ENCODE data around the gene GRB10.
"Not testable (repeated sequence)": the region's sequence is repeated elsewhere in the genome, so short reads cannot be mapped to it uniquely, and the experiment has no call there.

GRB10 gene

DNA sequence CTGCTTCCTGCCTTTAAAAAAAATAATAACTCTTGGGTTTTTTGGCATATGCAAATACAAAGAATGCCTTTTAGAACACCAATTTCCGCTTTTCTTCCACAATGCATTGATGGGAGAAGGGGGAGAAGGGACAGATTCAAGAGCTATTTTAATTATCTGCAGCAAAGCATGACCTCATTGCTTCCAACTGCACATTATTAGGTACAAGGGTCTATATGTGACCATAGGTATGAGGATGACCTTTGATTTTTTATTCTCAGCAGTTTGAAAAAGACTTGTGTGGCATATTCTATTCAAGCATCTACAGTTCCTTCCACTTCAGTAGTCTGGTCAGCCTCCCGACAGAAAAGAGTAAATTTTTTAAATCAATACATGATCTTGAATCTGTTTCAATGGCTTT, 39.7 kb downstream of the GRB10 start:
- no peak for DNase-seq (ENCODE audit: low spot score)

DNA sequence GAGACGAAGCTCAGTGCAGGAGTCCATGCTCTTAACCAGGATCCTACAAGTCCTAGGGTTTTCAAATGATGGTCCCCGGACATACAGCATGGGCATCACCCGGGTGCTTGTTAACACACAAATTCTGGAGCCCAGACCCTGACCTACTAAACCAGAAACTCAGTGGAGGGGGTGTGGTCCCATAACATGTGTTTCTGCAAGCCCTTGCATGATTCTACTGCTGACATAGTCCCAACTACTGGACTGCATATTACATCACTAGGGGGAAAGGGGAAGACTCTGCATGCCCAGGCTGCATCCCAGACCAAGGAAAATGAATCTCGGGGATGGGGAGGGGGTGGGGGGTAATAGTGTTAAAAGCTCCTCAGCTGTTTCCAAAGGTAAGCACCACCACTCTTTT, 40.3 kb downstream of the GRB10 start:
- DNase-seq (ENCODE audit: low spot score), result no peak

DNA sequence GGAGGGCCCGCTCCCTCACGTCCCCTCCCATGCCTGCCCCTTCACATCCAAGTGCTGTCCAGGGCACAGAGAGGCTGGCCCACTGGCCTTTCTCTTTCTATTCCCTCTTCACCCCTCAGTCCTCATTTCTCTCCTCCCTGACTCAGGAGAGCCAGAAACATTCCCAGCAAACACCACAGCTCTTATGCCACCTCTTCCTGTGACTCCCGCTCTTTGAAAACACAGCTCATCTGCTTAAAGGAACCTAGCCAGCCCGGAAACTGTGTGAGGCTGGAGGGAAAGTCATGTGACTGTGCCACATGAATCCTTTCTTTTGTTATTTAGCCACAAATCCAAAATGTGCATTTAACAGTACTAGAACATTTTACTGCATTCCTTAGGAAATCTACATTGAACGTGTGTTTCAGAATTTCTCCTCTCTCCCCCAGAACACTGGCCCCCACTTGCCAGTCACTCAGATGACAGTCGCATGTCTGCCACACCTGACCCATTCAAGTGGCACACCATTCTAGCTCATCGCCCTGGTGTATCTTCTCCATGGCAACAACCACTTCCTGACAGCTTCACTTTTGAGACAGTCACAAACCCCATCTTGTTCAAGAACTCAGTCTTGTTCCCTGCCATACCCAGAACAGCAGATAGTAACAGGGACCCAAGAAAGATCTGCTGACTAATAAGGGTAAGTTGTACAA, 42.8 kb downstream of the GRB10 start:
- DNase-seq (ENCODE audit: low spot score), result no peak

DNA sequence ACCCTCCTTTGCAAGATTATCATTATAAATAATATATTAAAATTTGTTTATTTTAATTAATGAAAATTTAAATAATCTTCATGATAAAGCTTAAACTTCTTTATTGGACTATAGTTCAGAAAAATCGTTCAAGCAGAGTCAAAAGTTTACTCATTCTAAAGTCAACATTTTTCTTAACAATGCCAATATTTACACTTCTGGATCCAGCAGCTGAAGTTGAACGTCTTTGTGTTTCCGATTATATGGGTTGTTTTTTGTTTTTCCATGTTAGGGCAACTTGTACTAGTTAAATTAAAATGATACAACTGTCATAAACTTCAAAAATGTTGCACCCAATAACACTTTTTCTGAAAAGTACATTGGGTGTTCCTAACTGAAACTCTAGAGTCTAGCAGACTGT, 43.8 kb downstream of the GRB10 start:
- DNase-seq (ENCODE audit: low spot score), result no peak

DNA sequence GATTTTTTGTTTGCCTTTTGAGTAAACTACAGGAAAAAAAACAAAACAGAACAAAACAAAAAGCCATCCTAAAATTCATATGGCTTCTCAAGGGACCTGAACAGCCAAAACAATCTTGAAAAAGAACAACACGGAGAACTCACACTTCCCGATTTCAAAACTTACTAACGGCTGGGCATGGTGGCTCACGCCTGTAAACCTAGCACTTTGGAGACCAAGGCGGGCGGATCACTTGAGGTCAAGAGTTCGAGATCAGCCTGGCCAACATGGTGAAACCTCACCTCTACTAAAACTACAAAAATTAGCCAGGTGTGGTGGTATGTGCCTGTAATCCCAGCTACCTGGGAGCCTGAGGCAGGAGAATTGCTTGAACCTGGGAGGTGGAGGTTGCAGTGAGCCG, 46.9 kb downstream of the GRB10 start:
- not testable (repeated sequence) for DNase-seq (ENCODE audit: low spot score)

DNA sequence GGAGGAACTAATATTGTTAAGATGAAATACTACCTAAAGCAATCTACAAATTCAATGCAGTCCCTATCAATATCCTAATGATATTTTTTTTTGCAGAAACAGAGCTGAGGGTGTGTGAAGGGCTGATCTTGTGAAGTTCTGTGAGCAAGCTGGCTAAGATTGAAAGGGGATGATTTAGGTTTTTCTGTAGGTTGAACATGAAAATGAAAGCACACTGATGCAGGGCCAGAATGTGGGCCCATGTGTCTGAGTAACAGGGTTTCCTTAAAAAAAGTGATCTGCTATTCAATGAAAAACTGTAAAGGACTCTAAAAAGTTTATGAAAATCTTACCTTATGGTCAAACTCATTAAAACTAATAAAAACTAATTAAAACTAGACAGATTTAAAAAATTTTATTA, 47.4 kb downstream of the GRB10 start:
- DNase-seq (ENCODE audit: low spot score), result no peak

DNA sequence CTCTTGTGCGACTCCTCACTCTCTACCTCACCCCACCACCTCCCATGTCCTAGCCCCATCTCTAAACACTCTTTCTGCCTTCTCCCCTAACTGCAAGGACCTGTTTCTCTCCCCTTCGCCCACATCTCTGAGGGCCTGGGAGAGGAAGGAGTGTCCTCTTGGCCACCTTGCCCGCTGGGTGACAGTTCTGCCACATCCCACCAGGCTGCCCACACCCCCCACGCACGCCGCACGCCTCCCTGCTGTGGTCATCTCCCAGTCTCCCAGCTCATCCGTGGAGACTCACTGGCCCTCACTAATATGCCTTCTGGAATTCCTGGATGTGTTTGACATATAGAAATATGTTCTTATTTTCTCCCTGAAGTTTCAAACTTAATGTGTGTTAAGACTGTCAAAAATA, 48.5 kb downstream of the GRB10 start:
- no peak for DNase-seq (ENCODE audit: low spot score)

DNA sequence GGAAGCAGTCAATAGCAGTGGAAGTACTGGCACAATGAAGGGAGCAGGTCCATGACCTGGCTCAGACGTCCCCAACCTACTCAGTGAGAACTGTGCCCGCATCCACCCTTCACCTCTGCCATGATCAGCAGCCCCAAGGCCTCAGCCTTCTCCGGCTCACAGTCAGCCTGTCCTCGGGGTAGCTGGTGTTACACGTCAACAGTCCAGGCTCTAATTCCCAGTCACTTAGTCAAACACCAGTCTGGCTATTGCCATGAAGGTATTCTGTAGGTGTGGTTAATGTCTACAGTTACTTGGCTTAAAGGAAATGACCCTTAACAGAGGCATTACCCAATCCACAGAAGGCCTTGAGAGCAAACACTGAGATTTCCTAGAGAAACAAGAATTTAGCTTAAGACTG, 49.1 kb downstream of the GRB10 start:
- DNase-seq (ENCODE audit: low spot score), result no peak

DNA sequence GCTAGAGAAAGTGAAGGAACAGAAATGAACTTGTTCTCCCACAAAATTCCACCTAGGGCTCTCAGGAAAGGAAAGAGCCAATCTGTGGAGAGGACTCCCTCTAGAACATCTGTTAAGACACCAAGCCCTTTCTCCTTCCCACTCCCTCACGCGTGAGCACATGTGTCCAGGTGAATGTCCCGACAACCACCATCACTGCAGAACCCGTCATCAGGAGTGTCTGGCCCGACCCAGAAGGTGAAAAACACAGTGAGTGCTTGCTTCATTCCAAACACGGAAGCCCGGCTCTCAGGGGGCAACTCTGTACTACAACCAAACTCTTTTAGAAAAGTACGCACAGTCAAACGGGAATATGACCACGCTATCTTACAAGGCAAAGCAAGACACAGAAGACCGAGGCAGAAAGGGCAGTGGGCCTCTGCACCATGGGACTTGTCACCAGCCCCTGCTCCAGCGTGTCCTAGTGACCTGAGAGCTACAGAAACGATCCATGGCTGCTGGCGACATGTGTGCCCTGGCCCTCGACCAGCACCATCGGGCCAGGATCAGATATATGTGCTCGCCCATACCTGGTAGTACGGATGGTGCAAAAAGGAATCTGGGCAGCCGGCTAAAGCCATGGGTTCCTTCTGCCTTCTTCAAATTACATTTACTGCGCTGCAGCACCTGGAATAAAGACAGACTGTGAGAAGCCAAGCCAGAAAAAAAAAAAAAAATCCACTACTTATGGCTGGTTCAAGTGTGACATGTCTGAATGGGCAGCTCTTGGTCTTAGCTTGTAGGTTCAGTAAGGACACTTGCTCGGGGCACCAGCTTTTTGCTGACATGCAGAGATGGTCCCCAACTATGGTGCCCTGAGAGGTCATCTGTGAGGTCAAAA, 50.8 kb downstream of the GRB10 start:
- no peak for DNase-seq (ENCODE audit: low spot score)

DNA sequence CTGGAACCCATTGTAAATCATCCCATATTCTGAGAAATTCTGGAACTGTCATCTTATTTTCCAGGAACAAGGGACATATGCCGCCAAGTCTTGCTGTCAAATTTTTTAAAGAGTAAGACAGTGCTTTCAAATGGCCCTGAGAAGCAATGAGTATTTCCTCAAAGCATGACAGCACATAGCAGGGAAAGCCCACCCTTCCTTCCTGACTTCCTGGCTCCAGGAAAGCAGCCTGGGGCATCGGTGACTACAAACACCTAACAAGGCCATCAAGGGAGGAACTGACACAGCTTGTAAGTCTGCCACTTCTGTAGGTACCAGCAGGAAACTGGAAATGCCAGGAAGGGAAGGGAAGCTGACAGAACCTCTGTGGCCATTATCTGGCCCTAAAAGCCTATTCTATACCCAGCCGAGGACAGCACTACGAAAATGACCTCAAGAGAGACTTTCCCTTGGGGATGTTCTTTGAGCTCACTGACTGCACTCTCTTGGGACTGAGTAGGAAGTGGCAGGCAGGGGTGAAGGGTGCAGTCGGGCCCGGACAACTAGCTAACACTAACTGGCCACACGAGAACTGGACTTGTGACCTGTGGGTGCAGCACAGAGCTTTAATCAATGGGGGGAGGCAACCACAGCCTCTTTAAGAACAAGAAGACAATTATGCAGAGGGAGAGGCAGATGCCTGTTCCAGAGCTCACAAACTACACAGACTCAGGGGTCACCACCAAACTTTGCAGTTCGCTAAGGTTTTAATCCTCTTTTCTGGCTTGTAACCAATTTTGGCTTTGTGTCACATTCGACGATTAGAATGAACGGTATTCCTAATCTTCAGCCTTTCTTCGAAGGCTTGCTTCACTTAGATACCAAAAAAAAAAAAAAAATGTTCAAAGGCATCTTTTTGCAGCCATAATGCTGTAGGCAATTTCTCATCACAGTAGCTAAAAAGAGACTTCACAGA, 52.0 kb downstream of the GRB10 start:
- no peak for DNase-seq (ENCODE audit: low spot score)

DNA sequence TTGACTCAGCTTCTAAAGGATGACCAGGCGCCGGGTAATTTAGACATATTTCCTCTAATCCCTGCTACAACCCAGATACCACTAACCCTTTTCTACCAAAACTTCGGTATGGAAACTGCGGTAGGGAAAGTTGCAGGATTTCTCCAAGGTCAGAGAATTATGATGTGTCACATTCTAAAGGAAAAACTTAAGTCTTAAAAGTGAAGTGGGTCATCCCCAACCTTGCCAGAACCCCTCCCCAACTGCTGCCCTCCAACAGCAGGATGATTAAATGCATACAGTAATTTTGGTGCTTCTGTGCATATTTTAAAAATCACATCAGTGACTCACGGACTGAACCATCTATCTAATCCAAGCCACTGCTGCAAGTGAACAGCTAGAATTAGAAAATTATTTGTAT, 52.7 kb downstream of the GRB10 start:
- no peak for DNase-seq (ENCODE audit: low spot score)

DNA sequence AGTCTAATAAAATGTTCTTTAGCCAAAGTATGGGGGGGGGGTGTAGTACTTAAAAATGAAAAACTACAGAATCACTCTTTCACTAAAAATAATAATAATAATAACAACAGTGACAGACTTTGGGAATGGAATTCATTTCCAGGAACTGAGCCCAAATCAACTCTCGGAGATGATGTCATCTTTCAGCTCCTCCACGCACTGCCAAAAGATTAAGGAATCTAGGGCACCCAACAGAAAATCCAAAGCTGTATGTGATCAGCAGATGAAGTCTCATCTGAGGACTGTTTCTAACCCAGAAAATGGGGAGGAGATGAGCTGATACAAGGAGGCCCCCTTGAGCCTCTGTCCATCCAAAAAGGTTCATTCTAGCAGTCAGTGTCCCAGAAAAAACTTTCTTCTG, 54.5 kb downstream of the GRB10 start:
- no peak for DNase-seq (ENCODE audit: low spot score)

DNA sequence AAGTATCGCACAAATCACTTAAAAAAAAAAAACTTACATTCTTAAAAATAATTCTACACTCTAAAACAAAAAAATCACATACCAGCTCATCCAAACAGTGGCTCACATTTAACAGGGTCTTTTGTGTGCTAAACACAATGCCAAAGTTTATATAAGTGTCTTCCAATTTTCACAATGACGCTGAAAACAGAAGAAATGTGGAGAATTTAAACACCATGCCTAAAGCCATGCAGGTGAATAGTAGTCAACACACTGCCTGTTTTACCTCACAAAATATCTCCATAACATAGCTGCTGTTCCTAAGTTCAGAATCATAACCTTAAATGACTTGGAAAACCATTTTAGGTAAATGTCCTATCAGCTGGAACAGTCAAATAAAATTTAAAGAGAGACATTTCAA, 55.0 kb downstream of the GRB10 start:
- DNase-seq (ENCODE audit: low spot score), result no peak

DNA sequence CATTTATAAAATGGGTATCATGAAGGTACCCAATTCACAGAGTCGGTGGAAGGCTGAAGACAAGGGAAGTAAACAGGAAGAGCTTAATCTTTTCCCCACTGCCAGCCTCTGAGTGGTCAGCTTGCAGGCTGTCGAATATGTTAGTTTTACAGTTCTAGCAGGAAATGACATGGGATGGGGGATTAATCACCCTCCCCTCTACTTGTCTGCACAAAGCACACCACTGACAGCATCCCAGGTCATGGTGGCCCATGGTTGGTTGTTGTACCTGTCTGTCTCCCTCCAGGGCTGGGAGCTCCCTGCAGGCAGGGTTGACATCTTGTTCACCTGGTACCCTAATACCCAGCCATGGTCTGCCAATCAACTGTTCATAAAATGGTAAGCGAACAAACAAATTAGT, 55.6 kb downstream of the GRB10 start:
- no peak for DNase-seq (ENCODE audit: low spot score)

DNA sequence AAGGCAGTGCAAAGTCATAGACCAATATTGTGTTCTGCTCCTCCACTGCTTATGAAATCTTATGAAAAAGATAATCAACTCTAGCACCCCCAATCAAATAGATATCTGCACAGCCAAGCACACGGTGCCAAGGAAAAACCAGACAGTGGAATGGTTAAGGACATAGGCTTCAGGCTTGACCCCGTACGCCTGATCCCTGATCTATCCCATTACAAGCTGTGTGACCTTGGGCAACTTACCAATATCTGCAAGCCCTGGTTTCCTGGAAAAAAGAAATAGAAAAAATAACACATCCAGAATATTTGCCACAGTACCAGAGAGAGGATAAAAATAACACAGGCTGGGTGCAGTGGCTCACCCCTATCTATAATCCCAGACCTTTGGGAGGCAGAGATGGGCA, 56.9 kb downstream of the GRB10 start:
- DNase-seq (ENCODE audit: low spot score), result no peak

DNA sequence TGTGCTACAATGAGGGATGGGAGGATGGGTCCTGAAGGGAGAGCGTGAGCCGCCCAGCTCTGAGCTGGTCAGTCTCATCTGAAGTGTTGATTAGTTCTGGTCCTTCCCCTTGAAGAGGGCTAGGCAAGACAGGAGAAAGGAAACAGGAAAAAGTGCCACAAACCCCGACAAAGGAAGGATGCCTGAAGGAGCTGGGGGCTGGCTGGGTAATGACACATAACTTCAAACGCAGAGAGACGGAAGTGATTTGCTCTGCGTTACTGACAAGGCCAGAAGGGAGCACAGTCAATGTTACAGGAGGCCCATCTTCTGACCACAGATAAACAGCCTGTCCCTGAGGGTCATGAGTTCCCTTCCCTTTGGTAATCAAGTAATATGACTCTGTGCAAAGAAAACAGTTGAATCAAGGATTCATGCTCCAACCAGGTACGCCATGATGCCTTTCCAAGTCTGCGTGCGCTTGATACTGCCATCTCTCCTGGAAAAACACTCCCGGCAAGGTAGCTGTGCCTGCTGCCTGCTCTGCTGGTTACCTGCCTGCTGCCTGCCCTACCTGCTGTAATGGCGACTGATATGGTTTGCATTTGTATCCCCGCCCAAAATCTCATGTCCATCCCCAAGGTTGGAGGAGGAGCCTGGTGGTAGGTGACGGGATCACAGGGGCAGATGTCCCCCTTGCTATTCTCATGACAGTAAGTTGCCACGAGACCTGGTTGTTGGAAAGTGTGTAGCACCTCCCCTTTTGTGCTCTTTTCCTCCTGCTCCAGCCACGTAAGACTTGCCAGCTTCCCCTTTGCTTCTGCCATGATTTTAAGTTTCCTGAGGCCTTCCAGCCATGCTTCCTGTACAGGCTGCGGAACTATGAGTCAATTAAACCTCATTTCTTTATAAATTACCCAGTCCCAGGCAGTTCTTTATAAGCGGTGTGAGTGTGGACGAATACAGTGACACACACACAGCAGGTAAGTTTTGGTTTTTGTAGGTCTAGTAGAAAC, 57.9 kb downstream of the GRB10 start:
- DNase-seq (ENCODE audit: low spot score), result no peak

DNA sequence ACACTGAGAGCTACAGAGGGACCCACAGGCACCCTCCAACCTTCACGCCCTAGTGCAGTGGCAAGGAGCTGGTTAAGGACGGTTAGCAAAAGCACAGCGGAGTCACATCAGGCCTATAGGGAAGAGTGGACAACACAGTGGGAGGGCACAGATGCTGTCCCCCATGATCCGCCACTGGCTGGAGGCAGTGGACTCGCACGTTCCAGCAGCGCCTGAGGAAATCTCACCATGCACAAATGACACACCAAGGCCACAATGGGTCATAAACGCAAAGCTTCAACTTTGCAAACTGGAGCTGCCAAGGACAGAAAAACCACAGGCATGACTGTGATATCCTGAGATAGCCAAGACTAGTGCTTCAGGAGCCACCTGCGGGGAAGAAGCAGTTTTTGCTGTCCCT, 58.8 kb downstream of the GRB10 start:
- no peak for DNase-seq (ENCODE audit: low spot score)

DNA sequence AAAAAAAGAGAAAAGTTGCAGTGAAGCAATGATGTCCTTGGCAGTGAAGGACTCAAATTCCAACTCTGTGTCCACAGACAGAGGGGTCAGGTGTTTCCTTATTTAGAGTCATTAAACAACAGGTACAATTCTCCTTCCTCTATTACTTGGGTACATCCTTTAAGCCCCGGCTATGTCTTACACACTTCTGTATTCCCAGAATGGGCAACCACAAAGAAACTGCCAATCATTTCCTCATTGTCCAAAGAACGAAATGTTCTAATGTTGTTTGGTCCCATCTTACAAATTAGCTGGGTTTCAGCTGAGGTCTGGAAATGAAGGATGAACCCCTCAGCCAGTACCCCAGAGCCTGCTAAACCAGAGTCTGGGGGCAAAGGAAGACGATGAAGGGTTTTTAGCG, 59.5 kb downstream of the GRB10 start:
- no peak for DNase-seq (ENCODE audit: low spot score)

DNA sequence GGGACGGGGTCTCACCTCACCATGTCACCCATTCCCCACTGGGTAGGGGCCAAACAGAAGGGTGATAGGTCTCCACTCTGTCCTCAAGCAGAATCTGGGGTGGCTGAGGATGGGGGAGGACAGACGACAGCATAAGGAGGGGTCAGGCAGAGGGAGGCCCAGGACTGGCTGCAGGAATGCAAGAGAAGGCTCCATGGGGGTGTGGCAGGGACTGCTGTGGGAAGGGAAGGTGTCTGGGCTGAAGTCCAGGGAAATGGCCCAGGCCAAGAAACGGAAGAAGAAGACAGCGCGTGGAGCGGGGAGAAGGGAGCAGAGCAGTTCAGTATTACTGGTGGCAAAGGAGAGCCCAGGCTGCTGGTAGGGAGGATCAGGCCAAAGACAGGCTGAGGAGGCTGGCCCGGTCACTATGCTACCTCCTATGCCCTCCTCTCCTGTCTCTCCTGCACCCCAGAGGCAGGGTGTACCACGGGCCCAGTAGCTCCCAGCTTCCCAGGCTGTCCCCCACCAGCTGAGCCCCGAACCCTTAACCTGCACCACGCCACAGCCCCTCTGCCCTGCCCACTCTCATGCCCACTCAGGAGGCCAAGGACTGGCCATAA, 60.9 kb downstream of the GRB10 start:
- DNase-seq (ENCODE audit: low spot score), result no peak

DNA sequence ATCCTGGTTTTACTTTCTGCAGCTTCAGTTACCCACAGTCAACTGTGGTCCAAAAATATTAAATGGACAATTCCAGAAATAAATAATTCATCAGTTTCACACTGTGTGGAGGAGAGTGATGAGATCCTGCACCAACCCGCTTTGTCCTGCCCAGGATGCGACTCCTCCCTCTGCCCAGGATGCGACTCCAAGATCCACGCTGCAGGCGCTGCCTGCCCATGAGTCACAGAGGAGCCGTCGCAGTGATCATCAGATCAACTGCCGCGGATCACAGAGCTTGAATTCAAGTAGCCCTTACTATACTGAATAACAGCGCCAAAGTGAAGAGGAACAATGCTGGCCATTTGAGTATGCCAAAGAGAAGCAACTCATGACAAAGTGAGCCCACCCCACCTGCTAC, 61.5 kb downstream of the GRB10 start:
- DNase-seq (ENCODE audit: low spot score), result no peak

DNA sequence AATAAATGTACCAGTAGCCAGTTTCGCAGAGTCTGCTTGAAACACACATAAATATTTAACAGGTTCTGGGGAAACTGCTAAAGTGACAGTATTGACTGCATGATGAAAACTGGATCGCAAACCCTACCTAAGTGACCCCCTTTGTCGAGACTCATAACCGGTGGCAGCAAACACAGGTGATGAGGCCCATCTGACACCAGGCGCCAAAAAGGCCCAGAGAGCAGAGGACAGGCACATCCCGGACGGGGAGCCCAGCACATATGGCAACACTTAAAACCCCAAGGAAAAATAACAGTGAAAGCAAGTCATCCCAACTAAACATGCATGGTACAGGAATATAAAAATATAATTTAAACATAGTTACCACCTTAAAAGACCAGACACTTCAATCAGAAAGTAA, 62.4 kb downstream of the GRB10 start:
- DNase-seq (ENCODE audit: low spot score), result no peak
